ENCODE data around the gene SIPA1.

Gene SIPA1

GRCh38 chr11:65648997-65649493 is 11.1 kb downstream of the SIPA1 start:
- no peak for FAIRE-seq
- TF ChIP-seq CTCF (IDR thresholded peaks at IDR 0.05; ENCODE audit: insufficient read depth, missing control alignments), result no peak
- no peak for DNase-seq (ENCODE audit: insufficient read length, low spot score)

GRCh38 chr11:65649656-65650546 is 12.0 kb downstream of the SIPA1 start:
- DNase-seq (ENCODE audit: insufficient read length, low spot score) (no peak), FAIRE-seq (no peak)
- TF ChIP-seq CTCF (IDR thresholded peaks at IDR 0.05; ENCODE audit: insufficient read depth, missing control alignments), result no peak

- no peak for FAIRE-seq
- no peak for TF ChIP-seq CTCF (IDR thresholded peaks at IDR 0.05; ENCODE audit: insufficient read depth, missing control alignments)
Measured at GRCh38 chr11:65650547-65651338, 12.8 kb downstream of the SIPA1 start.

DNA sequence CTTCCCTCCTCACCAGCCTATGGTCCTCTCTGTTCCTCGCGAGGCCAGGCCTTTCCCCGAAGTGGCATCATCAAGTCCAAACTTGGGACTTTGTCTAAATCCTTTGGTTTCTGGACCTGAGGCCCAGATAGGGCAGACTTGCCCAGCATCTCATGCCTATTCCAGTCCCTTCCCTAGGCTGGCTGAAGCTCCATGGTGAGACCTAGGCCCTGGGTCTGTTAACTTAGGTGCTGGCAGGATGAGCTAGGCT is 13.4 kb downstream of the SIPA1 start:
- no peak for FAIRE-seq
- TF ChIP-seq CTCF (IDR thresholded peaks at IDR 0.05; ENCODE audit: insufficient read depth, missing control alignments), result no peak
- no peak for DNase-seq (ENCODE audit: insufficient read length, low spot score)

More at GRCh38 chr11:65650547-65651338, 12.8 kb downstream of the SIPA1 start:
- no peak for DNase-seq (ENCODE audit: insufficient read length, low spot score)

GRCh38 chr11:65651589-65652510 is 13.9 kb downstream of the SIPA1 start:
- no peak for TF ChIP-seq CTCF (IDR thresholded peaks at IDR 0.05; ENCODE audit: insufficient read depth, missing control alignments)
- DNase-seq (ENCODE audit: insufficient read length, low spot score) (no peak), FAIRE-seq (no peak)

GRCh38 chr11:65652511-65653228 is 14.8 kb downstream of the SIPA1 start:
- no peak for FAIRE-seq
- no peak for TF ChIP-seq CTCF (IDR thresholded peaks at IDR 0.05; ENCODE audit: insufficient read depth, missing control alignments)
- peak; percentile 99 for DNase-seq (ENCODE audit: insufficient read length, low spot score)

Data from D721Med (cell line).